HEK293 (cell line): ENCODE data around the gene TGDS.

Source experiments
- CTCF ChIA-PET: fragments of 350-600 bp; formaldehyde crosslinking; extraction: SDS; loops from one replicate; lab custom pipeline; 2021; ENCODE audit warnings: antibody characterized with exemption; lab: Yijun Ruan, JAX
- POLR2A ChIA-PET: fragments of 300-600 bp; formaldehyde crosslinking; extraction: SDS; loops from one replicate; lab custom pipeline; 2020; ENCODE audit warnings: antibody characterized with exemption, inconsistent platforms; lab: Yijun Ruan, JAX
- H3K27ac ChIP-seq: fragments of 200-500 bp; sonication (Bioruptor generic); 2 replicates; pipeline ENCODE4 v1.5.1; 2014; ENCODE audit warnings: low read depth, low read length, control low read depth, inconsistent platforms; ENCODE audit errors: extremely low read depth
- H3K36me3 ChIP-seq, 2 experiments: fragments of 200-500 bp in 1 of 2; sonication (Bioruptor generic) in 1 of 2; 1 replicate in 1 of 2; 2 replicates in 1 of 2; pipeline ENCODE4 v1.5.1; 2014 to 2017; ENCODE audit warnings: inconsistent platforms in 2 of 2, low read length in 2 of 2; ENCODE audit not compliant: control insufficient read depth in 2 of 2, insufficient read depth in 1 of 2
- H3K4me1 ChIP-seq: fragments of 200-500 bp; sonication (Bioruptor generic); 2 replicates; pipeline ENCODE4 v1.5.1; 2014; ENCODE audit warnings: mild to moderate bottlenecking, low read length, inconsistent platforms; ENCODE audit not compliant: control insufficient read depth, insufficient read depth
- H3K4me3 ChIP-seq: 2 replicates; pipeline ENCODE4 v1.5.1; 2011; ENCODE audit warnings: low read depth, mild to moderate bottlenecking, control low read depth, low read length, moderate library complexity
- H3K9me3 ChIP-seq: fragments of 200-500 bp; sonication (Bioruptor generic); 2 replicates; pipeline ENCODE4 v1.5.1; 2014; ENCODE audit warnings: low read depth, low read length, inconsistent platforms; ENCODE audit not compliant: control insufficient read depth, insufficient read depth
- GLI2 ChIP-seq: fragments of 450-650 bp; formaldehyde crosslinking; IDR thresholded peaks from 2 replicates; pipeline ENCODE4; 2017; ENCODE audit warnings: missing biosample characterization, missing genetic modification characterization, low read depth, borderline replicate concordance
- GLI4 ChIP-seq: fragments of 450-650 bp; formaldehyde crosslinking; IDR thresholded peaks from 2 replicates; pipeline ENCODE4 v1.5.1; 2016; ENCODE audit warnings: missing biosample characterization, missing genetic modification characterization
- OSR2 ChIP-seq: fragments of 450-650 bp; formaldehyde crosslinking; IDR thresholded peaks from 2 replicates; pipeline ENCODE4 v1.5.1; 2016; ENCODE audit warnings: missing biosample characterization, missing genetic modification characterization
- TCF7L2 ChIP-seq: IDR thresholded peaks from 2 replicates; pipeline ENCODE4 v1.6.1; 2011; ENCODE audit warnings: low read depth, mild to moderate bottlenecking, inconsistent platforms, low read length, moderate library complexity, borderline replicate concordance
- YY2 ChIP-seq: fragments of 450-650 bp; formaldehyde crosslinking; IDR thresholded peaks from 2 replicates; pipeline ENCODE4 v1.5.1; 2016; ENCODE audit warnings: missing biosample characterization, missing genetic modification characterization
- ZFHX2 ChIP-seq: fragments of 450-650 bp; formaldehyde crosslinking; conservative IDR thresholded peaks from 2 replicates; pipeline ENCODE4 v1.5.1; 2016; ENCODE audit warnings: missing biosample characterization, missing genetic modification characterization
- ZNF133 ChIP-seq: fragments of 450-650 bp; formaldehyde crosslinking; IDR thresholded peaks from 2 replicates; pipeline ENCODE4 v1.5.1; 2016; ENCODE audit warnings: missing biosample characterization, missing genetic modification characterization
- ZNF155 ChIP-seq: fragments of 450-650 bp; formaldehyde crosslinking; IDR thresholded peaks from 2 replicates; pipeline ENCODE4 v1.5.1; 2016; ENCODE audit warnings: missing biosample characterization, missing genetic modification characterization
- ZNF16 ChIP-seq: fragments of 450-650 bp; formaldehyde crosslinking; IDR thresholded peaks from 2 replicates; pipeline ENCODE4 v1.5.1; 2016; ENCODE audit warnings: low read depth, missing biosample characterization, missing genetic modification characterization
- ZNF23 ChIP-seq: fragments of 450-650 bp; formaldehyde crosslinking; IDR thresholded peaks from 2 replicates; pipeline ENCODE4 v1.5.1; 2016; ENCODE audit warnings: missing biosample characterization, missing genetic modification characterization, borderline replicate concordance
- ZNF248 ChIP-seq: fragments of 450-650 bp; formaldehyde crosslinking; IDR thresholded peaks from 2 replicates; pipeline ENCODE4 v1.5.1; 2017; ENCODE audit warnings: missing biosample characterization, missing genetic modification characterization
- ZNF266 ChIP-seq: fragments of 450-650 bp; formaldehyde crosslinking; IDR thresholded peaks from 2 replicates; pipeline ENCODE4 v1.5.1; 2016; ENCODE audit warnings: missing biosample characterization, missing genetic modification characterization, low read depth
- ZNF302 ChIP-seq: fragments of 450-650 bp; formaldehyde crosslinking; IDR thresholded peaks from 2 replicates; pipeline ENCODE4 v1.5.1; 2016; ENCODE audit warnings: missing biosample characterization, missing genetic modification characterization, low read depth
- ZNF350 ChIP-seq: fragments of 450-650 bp; formaldehyde crosslinking; IDR thresholded peaks from 2 replicates; pipeline ENCODE4 v1.5.0; 2017; ENCODE audit warnings: missing biosample characterization, mild to moderate bottlenecking, missing genetic modification characterization
- ZNF529 ChIP-seq: fragments of 450-650 bp; formaldehyde crosslinking; IDR thresholded peaks from 2 replicates; pipeline ENCODE4 v1.5.1; 2017; ENCODE audit warnings: missing genetic modification characterization, missing biosample characterization; ENCODE audit not compliant: insufficient replicate concordance
- ZNF585B ChIP-seq: fragments of 450-650 bp; formaldehyde crosslinking; IDR thresholded peaks from 2 replicates; pipeline ENCODE4 v1.5.1; 2016; ENCODE audit warnings: missing biosample characterization, missing genetic modification characterization
- ZNF768 ChIP-seq: fragments of 450-650 bp; formaldehyde crosslinking; IDR thresholded peaks from 2 replicates; pipeline ENCODE4 v1.5.1; 2018; ENCODE audit warnings: missing biosample characterization, mild to moderate bottlenecking, missing genetic modification characterization
- ZNF830 ChIP-seq: fragments of 450-650 bp; IDR thresholded peaks from 2 replicates; pipeline ENCODE4 v1.5.0; 2018; ENCODE audit warnings: missing biosample characterization, missing genetic modification characterization, low read depth, mild to moderate bottlenecking, moderate library complexity
- ZNF843 ChIP-seq: fragments of 450-650 bp; formaldehyde crosslinking; IDR thresholded peaks from 2 replicates; pipeline ENCODE4 v1.5.1; 2016; ENCODE audit warnings: missing biosample characterization, missing genetic modification characterization
- TF ChIP-seq, protein P1 (sequence below): fragments of 450-650 bp; formaldehyde crosslinking; IDR thresholded peaks from 2 replicates; pipeline ENCODE4 v1.5.1; 2016; ENCODE audit warnings: missing biosample characterization, missing genetic modification characterization
- TF ChIP-seq, protein P2 (sequence below): fragments of 450-650 bp; formaldehyde crosslinking; IDR thresholded peaks from 2 replicates; pipeline ENCODE4 v1.5.1; 2016; ENCODE audit warnings: missing biosample characterization, missing genetic modification characterization
- TF ChIP-seq, protein P3 (sequence below): fragments of 450-650 bp; formaldehyde crosslinking; IDR thresholded peaks from 2 replicates; pipeline ENCODE4 v1.5.1; 2017; ENCODE audit warnings: missing biosample characterization, missing genetic modification characterization
- TF ChIP-seq, protein P4 (sequence below): fragments of 450-650 bp; IDR thresholded peaks from 2 replicates; pipeline ENCODE4 v1.5.1; 2018; ENCODE audit warnings: missing biosample characterization, mild to moderate bottlenecking, missing genetic modification characterization
- TF ChIP-seq, protein P5 (sequence below): fragments of 450-650 bp; formaldehyde crosslinking; IDR thresholded peaks from 2 replicates; pipeline ENCODE4 v1.5.1; 2017; ENCODE audit warnings: missing biosample characterization, missing genetic modification characterization

Gene TGDS

DNA sequence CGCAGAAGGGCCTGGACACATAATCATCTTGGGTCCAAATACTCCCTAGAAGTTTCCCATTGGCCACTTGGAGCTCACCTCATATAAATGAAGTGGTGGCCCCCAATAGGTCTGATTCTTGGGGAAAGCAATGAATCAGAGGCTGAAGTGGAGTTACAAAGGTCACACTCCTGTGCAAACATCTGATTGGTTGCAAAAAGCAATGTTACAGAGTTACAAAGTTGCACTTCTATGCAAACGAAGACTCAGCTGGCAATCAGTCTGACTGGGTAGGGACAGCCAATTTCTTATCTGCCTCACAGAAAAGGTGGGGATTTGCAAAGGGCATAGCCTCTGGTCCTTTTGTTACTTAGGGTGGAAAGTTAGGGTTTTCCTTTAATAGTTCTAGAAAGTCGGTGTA is 3.9 kb upstream of the TGDS start:
- Histone ChIP-seq H3K4me1 (no peaks in the 10 kb centered on the region), H3K36me3 (no peaks in the 10 kb centered on the region), H3K9me3 (no peaks in the 10 kb centered on the region), H3K27ac (no peak overlapping the region), H3K4me3 (no peak overlapping the region)
- ChIA-PET CTCF (interaction anchor here (0.8 kb wide), 1 partner anchor 17 kb away, joined by 3 read pairs; no protein-coding TSS in a partner anchor), POLR2A (no interaction called here)
- TF ChIP-seq ZNF266 (tag by site-specific recombination): no peak
- TF ChIP-seq GLI4 (tag by site-specific recombination): no peak
- no peak for TF ChIP-seq ZNF155 (tag by site-specific recombination)
- TF ChIP-seq ZNF133 (tag by site-specific recombination): no peak
- no peak for TF ChIP-seq ZNF16 (tag by site-specific recombination)
- TF ChIP-seq TCF7L2: no peak
- no peak for TF ChIP-seq ZNF350 (tag by site-specific recombination)

DNA sequence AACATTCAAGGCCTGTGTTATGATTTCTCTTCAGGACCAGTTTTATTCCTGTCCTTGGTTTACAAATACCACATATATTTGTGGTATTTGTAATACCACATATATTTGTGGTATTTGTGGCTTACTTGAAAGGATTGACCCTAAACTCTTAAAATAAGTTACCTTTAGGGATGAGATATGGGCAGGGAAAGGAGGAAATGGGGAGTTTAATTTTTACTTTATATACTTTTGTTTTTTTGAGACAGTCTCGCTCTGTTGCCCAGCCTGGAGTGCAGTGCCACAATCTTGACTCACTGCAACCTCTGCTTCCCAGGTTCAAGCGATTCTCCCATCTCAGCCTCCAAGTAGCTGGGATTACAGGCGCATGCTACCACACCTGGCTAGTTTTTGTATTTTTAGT is 2.3 kb upstream of the TGDS start:
- peaks cover 0 to under 1% of the 10 kb centered on the region in 2 experiments; a peak in 1 of 3 replicates for H3K36me3 ChIP-seq
- no peaks in the 10 kb centered on the region for H3K9me3 ChIP-seq
- ChIA-PET CTCF (interaction anchor here (0.7 kb wide), 1 partner anchor 22 kb away, joined by 4 read pairs; no protein-coding TSS in a partner anchor), POLR2A (no interaction called here)
- no peaks in the 10 kb centered on the region for H3K4me1 ChIP-seq
- H3K27ac ChIP-seq: no peak overlapping the region
- H3K4me3 ChIP-seq: no peak overlapping the region
- TF ChIP-seq ZNF23 (tag by site-specific recombination) (no peak), ZNF248 (tag by site-specific recombination) (no peak), ZNF155 (tag by site-specific recombination) (no peak), OSR2 (tag by site-specific recombination) (no peak), ZNF302 (tag by site-specific recombination) (no peak), ZNF843 (no peak)
- TF ChIP-seq, protein P1, sequence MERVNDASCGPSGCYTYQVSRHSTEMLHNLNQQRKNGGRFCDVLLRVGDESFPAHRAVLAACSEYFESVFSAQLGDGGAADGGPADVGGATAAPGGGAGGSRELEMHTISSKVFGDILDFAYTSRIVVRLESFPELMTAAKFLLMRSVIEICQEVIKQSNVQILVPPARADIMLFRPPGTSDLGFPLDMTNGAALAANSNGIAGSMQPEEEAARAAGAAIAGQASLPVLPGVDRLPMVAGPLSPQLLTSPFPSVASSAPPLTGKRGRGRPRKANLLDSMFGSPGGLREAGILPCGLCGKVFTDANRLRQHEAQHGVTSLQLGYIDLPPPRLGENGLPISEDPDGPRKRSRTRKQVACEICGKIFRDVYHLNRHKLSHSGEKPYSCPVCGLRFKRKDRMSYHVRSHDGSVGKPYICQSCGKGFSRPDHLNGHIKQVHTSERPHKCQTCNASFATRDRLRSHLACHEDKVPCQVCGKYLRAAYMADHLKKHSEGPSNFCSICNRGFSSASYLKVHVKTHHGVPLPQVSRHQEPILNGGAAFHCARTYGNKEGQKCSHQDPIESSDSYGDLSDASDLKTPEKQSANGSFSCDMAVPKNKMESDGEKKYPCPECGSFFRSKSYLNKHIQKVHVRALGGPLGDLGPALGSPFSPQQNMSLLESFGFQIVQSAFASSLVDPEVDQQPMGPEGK (tag by site-specific recombination): no peak
- TF ChIP-seq, protein P2, sequence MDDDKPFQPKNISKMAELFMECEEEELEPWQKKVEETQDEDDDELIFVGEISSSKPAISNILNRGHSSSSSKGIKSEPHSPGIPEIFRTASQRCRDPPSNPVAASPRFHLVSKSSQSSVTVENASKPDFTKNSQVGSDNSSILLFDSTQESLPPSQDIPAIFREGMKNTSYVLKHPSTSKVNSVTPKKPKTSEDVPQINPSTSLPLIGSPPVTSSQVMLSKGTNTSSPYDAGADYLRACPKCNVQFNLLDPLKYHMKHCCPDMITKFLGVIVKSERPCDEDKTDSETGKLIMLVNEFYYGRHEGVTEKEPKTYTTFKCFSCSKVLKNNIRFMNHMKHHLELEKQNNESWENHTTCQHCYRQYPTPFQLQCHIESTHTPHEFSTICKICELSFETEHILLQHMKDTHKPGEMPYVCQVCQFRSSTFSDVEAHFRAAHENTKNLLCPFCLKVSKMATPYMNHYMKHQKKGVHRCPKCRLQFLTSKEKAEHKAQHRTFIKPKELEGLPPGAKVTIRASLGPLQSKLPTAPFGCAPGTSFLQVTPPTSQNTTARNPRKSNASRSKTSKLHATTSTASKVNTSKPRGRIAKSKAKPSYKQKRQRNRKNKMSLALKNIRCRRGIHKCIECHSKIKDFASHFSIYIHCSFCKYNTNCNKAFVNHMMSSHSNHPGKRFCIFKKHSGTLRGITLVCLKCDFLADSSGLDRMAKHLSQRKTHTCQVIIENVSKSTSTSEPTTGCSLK (tag by site-specific recombination): no peak

DNA sequence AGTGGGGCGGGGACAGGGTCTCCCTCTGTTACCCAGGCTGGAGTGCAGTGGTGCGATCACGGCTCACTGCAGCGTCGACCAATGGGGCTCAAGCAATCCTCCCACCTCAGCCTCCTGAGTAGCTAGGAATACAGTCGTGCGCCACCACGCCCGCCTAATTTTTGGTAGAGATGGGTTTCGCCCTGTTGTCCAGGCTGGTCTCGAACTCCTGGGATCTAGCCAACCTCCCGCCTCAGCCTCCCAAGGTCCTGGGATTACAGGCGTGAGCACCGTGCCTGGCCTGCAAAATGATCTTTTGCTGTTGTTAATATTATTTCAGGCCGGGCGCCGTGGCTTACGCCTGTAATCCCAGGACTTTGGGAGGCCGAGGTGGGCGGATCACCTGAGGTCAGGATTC is 621 bp upstream of the TGDS start:
- peaks cover 0 to 17% of the 10 kb centered on the region in 2 experiments; a peak in 2 of 3 replicates for H3K36me3 ChIP-seq
- H3K9me3 ChIP-seq: no peaks in the 10 kb centered on the region
- no peaks in the 10 kb centered on the region for H3K4me1 ChIP-seq
- CTCF ChIA-PET: interaction anchor here (0.6 to 0.7 kb wide), 2 partner anchors 129 to 1583 kb away, joined by 3 to 4 read pairs; no protein-coding TSS in a partner anchor
- POLR2A ChIA-PET: interaction anchor here (0.7 to 2.0 kb wide), 8 partner anchors 8 to 60 kb away, joined by 3 to 28 read pairs (median 4); no protein-coding TSS in a partner anchor
- no peak overlapping the region for H3K27ac ChIP-seq
- peak overlapping the region; percentile 85 for H3K4me3 ChIP-seq
- no peak for TF ChIP-seq YY2 (tag by site-specific recombination)
- TF ChIP-seq, protein P3, sequence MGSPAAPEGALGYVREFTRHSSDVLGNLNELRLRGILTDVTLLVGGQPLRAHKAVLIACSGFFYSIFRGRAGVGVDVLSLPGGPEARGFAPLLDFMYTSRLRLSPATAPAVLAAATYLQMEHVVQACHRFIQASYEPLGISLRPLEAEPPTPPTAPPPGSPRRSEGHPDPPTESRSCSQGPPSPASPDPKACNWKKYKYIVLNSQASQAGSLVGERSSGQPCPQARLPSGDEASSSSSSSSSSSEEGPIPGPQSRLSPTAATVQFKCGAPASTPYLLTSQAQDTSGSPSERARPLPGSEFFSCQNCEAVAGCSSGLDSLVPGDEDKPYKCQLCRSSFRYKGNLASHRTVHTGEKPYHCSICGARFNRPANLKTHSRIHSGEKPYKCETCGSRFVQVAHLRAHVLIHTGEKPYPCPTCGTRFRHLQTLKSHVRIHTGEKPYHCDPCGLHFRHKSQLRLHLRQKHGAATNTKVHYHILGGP (tag by site-specific recombination): no peak
- TF ChIP-seq ZNF830: no peak
- TF ChIP-seq, protein P4, sequence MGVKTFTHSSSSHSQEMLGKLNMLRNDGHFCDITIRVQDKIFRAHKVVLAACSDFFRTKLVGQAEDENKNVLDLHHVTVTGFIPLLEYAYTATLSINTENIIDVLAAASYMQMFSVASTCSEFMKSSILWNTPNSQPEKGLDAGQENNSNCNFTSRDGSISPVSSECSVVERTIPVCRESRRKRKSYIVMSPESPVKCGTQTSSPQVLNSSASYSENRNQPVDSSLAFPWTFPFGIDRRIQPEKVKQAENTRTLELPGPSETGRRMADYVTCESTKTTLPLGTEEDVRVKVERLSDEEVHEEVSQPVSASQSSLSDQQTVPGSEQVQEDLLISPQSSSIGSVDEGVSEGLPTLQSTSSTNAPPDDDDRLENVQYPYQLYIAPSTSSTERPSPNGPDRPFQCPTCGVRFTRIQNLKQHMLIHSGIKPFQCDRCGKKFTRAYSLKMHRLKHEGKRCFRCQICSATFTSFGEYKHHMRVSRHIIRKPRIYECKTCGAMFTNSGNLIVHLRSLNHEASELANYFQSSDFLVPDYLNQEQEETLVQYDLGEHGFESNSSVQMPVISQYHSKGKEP (tag by site-specific recombination): no peak
- TF ChIP-seq GLI2 (tag by site-specific recombination): no peak
- TF ChIP-seq ZNF768 (tag by site-specific recombination): no peak
- no peak for TF ChIP-seq ZNF529 (tag by site-specific recombination)
- no peak for TF ChIP-seq ZNF585B
- TF ChIP-seq, protein P5, sequence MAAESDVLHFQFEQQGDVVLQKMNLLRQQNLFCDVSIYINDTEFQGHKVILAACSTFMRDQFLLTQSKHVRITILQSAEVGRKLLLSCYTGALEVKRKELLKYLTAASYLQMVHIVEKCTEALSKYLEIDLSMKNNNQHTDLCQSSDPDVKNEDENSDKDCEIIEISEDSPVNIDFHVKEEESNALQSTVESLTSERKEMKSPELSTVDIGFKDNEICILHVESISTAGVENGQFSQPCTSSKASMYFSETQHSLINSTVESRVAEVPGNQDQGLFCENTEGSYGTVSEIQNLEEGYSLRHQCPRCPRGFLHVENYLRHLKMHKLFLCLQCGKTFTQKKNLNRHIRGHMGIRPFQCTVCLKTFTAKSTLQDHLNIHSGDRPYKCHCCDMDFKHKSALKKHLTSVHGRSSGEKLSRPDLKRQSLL (tag by site-specific recombination): no peak
- TF ChIP-seq TCF7L2: no peak
- no peak for TF ChIP-seq ZFHX2
